ENCODE data around the gene VWA3B. TPM values are rescaled to one million over a fixed set of nuclear protein-coding genes. Genes with fewer than 3 reads are reported as not detected.
A peak's percentile ranks its signal among the peaks of the same experiment; 100 is the strongest.

VWA3B gene
- polyA plus RNA-seq, 1 experiment = not detected

- H3K9me3 ChIP-seq (ENCODE audit: control insufficient read depth, insufficient read depth, low read length) = 0 out of 2 replicates have a peak, but pooled peaks cover 3% of the 10 kb centered on the region
- POLR2A ChIA-PET = no interaction called here
- DNase-seq (ENCODE audit: low read depth, low spot score) = peak; percentile 43
- CTCF ChIA-PET = interaction anchor here (0.8 to 1.3 kb wide), 4 partner anchors 10 to 634 kb away, joined by 3 to 6 read pairs (median 4); no protein-coding TSS in a partner anchor
- H3K27me3 ChIP-seq (ENCODE audit: control insufficient read depth, insufficient read depth, low read length) = peaks cover 3% of the 10 kb centered on the region
- H3K4me3 ChIP-seq (ENCODE audit: low read depth, low read length) = no peak overlapping the region
- H3K27ac ChIP-seq (ENCODE audit: low read depth, low read length) = no peak overlapping the region
- TF ChIP-seq, protein P1, sequence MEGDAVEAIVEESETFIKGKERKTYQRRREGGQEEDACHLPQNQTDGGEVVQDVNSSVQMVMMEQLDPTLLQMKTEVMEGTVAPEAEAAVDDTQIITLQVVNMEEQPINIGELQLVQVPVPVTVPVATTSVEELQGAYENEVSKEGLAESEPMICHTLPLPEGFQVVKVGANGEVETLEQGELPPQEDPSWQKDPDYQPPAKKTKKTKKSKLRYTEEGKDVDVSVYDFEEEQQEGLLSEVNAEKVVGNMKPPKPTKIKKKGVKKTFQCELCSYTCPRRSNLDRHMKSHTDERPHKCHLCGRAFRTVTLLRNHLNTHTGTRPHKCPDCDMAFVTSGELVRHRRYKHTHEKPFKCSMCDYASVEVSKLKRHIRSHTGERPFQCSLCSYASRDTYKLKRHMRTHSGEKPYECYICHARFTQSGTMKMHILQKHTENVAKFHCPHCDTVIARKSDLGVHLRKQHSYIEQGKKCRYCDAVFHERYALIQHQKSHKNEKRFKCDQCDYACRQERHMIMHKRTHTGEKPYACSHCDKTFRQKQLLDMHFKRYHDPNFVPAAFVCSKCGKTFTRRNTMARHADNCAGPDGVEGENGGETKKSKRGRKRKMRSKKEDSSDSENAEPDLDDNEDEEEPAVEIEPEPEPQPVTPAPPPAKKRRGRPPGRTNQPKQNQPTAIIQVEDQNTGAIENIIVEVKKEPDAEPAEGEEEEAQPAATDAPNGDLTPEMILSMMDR (IDR thresholded peaks at IDR 0.05; ENCODE audit: low read depth, low read length) = no peak
Measured at GRCh38 chr2:98334439-98335078, 247.6 kb downstream of the VWA3B start.

DNA sequence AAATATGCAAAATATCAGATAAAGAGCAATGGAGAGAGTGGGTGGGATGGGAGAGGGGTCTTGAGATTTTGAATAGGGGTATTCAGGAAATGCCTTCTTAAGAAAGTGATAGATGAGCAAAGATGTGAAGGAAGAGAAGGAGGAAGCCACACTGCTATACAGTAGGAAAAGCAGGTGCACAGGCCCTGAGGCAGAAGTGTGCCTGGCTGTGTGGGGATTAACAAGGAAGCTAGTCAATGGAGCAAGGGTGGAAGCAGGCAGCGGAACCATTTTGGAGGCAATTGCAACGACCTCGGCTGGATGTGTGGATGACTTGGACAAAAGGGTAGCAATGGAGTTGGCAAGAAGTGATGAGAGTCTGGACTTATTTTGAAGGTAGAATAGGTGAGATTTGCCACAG lies 248.3 kb downstream of the VWA3B start:
- DNase-seq (ENCODE audit: low read depth, low spot score) = no peak
- Histone ChIP-seq H3K27ac (ENCODE audit: low read depth, low read length) (no peak overlapping the region), H3K27me3 (ENCODE audit: control insufficient read depth, insufficient read depth, low read length) (peaks cover 5% of the 10 kb centered on the region), H3K4me3 (ENCODE audit: low read depth, low read length) (no peak overlapping the region), H3K9me3 (ENCODE audit: control insufficient read depth, insufficient read depth, low read length) (0 out of 2 replicates have a peak, but pooled peaks cover 3% of the 10 kb centered on the region)
- TF ChIP-seq, protein P1 (IDR thresholded peaks at IDR 0.05; ENCODE audit: low read depth, low read length) = no peak
- ChIA-PET POLR2A (no interaction called here), CTCF (no interaction called here)

DNA sequence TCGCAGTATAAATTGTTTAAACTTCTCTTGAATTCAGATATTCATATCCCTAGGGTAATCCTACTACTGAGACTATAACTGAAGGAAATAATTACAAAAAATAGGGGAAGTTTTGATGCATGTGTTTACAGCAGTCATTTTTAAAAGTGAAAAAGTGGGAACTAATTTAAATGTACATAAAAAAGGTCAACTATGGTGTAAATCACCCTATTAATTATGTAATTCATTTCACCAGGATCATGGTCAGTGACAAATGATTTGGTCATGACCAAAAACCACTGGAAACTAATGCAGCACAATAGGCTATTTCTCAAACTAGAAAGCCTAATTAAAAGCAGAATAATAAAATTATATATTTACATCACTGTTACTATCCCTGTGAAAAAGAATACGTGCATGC lies 254.3 kb downstream of the VWA3B start:
- no peak overlapping the region for H3K4me3 ChIP-seq (ENCODE audit: low read depth, low read length)
- no peak overlapping the region for H3K27ac ChIP-seq (ENCODE audit: low read depth, low read length)
- CTCF ChIA-PET = no interaction called here
- TF ChIP-seq, protein P1 (IDR thresholded peaks at IDR 0.05; ENCODE audit: low read depth, low read length) = no peak
- H3K9me3 ChIP-seq (ENCODE audit: control insufficient read depth, insufficient read depth, low read length) = peaks cover 3% of the 10 kb centered on the region; the same call in 1 of the 2 replicates
- POLR2A ChIA-PET = no interaction called here
- DNase-seq (ENCODE audit: low read depth, low spot score) = no peak
- H3K27me3 ChIP-seq (ENCODE audit: control insufficient read depth, insufficient read depth, low read length) = peaks cover 15% of the 10 kb centered on the region

DNA sequence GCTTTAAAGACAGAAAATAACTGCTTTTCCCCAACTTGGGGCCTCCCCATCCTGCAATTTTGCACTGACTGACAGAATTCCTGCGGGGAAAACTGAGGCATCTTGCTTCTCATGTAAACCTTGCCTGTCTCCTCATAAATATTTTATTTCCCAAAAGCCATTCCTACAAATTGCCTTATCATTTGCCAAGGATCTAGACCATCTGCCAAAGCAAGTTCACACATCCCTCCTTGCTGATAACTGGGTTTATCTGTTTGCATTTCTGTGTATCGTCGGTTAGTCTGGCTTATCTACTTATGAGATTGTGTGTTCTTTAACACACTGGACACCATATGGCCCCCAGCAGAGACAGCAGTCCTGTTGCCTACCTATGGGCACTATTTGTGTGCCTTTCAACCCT lies 256.3 kb downstream of the VWA3B start:
- ChIA-PET CTCF (no interaction called here), POLR2A (no interaction called here)
- Histone ChIP-seq H3K27me3 (ENCODE audit: control insufficient read depth, insufficient read depth, low read length) (peaks cover 35% of the 10 kb centered on the region), H3K27ac (ENCODE audit: low read depth, low read length) (no peak overlapping the region), H3K4me3 (ENCODE audit: low read depth, low read length) (no peak overlapping the region), H3K9me3 (ENCODE audit: control insufficient read depth, insufficient read depth, low read length) (peaks cover 12% of the 10 kb centered on the region; the same call in 1 of the 2 replicates)
- TF ChIP-seq, protein P1 (IDR thresholded peaks at IDR 0.05; ENCODE audit: low read depth, low read length) = no peak
- DNase-seq (ENCODE audit: low read depth, low spot score) = no peak

GRCh38 chr2:98346311-98347236 lies 259.6 kb downstream of the VWA3B start, which contains the start of gene CNGA3:
TSS of gene CNGA3 (plus strand) at chr2:98346456. CDS start at chr2:98369976, 23,520 bp downstream.
- peaks cover 9% of the 10 kb centered on the region; the same call in 1 of the 2 replicates for H3K9me3 ChIP-seq (ENCODE audit: control insufficient read depth, insufficient read depth, low read length)
- H3K27ac ChIP-seq (ENCODE audit: low read depth, low read length) = no peak within 1 kb of the TSS
- CTCF ChIA-PET = no interaction called here
- peaks cover 50% of the 10 kb centered on the region for H3K27me3 ChIP-seq (ENCODE audit: control insufficient read depth, insufficient read depth, low read length)
- TF ChIP-seq, protein P1 (IDR thresholded peaks at IDR 0.05; ENCODE audit: low read depth, low read length) = no peak
- DNase-seq (ENCODE audit: low read depth, low spot score) = no peak
- POLR2A ChIA-PET = no interaction called here
- peak within 1 kb of the TSS; percentile 17 for H3K4me3 ChIP-seq (ENCODE audit: low read depth, low read length)

Measured in AG04450 (cell line).